GM18861 (cell line): Measurements from ENCODE around the gene DLGAP1.
A peak's percentile ranks its signal among the peaks of the same experiment; 100 is the strongest.
"Not testable (repeated sequence)": the region's sequence is repeated elsewhere in the genome, so short reads cannot be mapped to it uniquely, and the experiment has no call there.

Source experiments
- ATAC-seq: cut with Tn5 transposase; IDR thresholded peaks from one replicate; pipeline ENCODE4 v1.9.1; 2021; ENCODE audit not compliant: unreplicated experiment

DLGAP1 gene

DNA sequence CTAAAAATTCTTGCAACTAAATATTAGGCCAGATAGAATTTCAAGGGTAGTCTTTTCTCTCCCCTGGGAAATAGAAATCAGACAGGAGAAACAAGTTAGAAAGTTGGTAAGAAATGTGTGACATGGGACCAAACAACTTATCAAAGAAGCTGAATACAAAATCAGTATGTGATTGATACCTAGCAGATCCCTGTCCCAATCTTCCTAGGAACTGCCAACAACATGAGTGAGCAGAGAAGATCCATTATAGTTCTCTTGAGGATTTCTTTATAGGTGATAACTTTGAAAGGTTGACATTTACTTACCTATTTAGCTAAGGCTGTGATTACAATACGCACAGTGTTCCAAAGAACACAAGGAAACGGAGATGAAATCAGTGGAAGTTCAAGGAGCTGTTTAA lies 162.4 kb downstream of the DLGAP1 start:
- no peak for ATAC-seq

DNA sequence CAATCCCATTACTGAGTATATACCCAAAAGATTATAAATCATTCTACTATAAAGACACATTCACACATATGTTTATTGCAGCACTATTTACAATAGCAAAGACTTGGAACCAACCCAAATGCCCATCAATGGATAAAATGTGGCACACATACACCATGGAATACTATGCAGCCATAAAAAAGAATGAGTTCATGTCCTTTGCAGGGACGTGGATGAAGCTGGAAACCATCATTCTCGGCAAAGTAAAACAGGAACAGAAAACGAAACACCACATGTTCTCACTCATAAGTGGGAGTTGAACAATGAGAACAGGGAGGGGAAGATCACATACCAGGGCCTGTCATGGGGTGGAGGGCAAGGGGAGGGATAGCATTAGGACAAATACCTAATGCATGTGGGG lies 167.8 kb downstream of the DLGAP1 start:
- ATAC-seq: not testable (repeated sequence)

DNA sequence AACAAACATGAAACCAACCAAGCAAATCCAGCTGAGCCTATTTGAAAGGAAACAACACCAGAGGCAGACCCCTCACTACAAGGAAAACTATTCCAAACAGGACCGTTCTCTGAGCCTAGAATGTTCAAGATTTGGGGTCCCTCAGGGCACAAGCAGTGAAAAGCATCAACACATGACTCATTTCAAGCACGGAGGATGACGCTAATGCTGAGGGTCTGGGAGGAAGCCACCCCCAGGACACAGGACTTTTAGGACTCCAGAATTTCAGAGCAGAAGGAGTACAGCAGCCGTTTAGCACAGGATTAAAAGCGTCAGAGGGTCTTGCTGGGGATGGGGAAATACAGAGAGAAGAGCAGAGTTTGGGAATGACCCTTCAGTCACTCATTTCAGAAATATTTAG lies 168.9 kb downstream of the DLGAP1 start:
- ATAC-seq: no peak

DNA sequence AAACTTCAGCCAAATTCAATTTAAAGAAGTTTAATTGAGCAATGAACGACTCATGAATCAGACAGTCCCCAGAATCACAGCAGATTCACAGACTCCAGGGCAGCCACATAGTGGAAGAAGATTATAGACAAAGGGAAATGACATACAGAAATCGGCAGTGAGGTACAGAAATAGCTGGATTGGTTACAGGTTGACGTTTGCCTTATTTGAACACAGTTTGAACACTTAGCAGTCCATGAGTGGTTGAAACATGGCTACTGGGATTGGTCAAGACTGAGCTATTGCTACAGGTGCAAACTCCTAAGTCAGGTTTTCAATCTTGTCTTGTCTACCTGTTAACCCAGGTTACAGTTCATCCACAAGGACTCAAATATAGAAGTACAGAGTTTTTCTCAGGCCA lies 169.6 kb downstream of the DLGAP1 start:
- ATAC-seq: no peak

DNA sequence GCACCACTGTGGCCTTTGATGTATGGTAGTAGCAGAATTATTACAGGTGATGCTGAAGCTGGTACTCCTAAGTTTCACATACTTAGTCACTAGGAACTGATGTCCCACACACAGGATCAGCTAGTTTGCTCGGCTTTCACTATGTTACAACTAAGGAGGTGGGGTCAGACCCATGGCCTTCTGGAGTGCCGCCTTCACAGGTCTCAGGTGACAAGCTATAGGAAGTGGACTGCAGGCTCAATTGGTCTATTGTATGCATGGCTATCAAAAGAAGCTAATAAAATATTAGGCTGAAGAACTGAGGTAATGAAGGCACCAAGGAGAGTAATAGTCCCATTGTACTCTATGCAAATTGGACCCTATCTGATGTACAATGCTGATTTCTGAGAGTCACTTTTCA lies 170.6 kb downstream of the DLGAP1 start:
- no peak for ATAC-seq

DNA sequence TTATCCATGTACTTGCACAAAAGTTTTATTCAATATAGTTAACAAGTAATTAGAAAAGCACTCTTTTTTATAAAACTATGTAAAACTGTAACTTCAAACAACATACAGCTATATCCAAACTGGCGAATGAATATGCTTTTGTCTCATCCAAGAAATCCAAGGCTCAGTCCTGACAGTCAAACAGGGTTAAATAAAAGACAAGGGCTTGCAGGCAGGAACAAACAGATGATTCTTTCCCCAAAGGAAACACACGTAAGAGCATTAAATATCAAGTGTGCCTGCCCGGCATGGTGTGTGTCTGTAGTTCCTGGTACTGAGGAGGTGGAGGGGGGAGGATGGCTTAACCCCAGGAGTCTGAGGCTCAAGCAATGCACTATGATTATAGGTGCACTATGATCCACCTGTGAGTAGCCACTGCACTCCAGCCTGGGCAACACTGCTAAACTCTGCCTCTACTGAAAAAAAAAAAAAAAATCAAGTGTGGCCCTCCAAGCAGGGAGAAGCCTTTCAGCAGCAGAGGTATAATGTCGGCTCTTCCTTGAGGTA lies 171.3 kb downstream of the DLGAP1 start:
- ATAC-seq: no peak

DNA sequence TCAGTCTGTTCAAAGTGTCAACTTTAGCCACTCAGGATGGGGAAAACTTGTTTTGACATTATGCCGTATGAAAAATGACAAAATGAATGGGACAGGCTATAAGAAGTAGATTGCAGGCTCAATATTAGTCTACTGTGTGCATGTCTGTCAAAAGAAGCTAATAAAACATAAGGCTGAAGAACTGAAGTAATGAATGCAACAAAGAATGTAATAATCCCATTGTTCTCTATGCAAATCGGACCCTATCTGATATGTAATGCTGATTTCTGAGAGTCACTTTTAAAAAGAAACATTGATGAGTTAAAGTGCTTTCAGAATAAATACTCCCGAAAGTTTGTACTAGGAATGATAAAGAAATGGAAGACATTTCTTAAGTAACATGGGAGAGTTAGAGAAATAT lies 172.2 kb downstream of the DLGAP1 start:
- ATAC-seq: no peak

DNA sequence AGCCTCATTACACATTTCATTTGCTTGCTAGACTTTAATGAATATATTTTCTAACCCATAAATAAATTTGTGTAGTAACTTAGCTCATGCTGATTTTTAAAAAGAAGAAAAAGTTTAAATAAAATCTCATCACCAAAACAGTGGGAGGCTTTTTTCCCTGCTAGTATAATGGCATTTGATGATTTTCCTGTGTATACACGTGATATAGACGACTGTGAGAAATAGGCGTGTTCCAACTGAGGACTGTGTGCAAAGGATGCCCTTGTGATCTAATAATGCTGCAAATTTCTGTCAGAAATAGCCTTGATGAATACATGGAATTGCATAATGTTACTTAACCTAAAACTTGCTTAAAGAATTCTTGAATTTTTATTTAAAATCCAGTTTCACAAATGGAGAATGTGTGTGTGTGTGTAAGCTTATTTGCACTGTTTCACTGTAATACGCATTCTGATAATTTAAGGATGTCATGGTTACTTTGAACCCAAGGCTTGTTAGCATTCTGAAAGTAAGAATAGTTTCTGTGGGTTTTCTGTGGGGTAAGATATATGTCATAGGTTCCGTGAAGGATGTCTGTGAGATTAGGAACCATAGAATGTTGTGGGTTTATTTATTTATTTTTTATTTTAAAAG lies 178.0 kb downstream of the DLGAP1 start:
- no peak for ATAC-seq

DNA sequence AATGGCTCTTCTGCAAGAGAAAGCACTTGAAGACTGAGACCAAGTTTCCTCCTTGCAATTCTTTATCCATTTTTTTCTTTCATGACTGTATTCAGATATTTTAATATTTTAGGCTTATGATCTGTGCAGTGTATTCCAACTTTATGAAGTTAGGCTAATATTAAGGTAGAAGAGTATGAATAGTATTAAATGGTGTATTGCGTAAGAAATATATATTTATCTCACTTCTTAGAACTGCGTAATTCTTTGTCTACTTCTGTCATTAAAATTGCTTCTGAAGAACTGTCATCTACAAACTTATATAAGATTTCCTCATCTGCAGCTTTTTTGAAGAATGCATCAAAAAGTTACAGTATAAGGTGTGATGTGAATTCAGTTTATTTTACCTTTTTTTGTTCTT lies 183.2 kb downstream of the DLGAP1 start:
- ATAC-seq: no peak

DNA sequence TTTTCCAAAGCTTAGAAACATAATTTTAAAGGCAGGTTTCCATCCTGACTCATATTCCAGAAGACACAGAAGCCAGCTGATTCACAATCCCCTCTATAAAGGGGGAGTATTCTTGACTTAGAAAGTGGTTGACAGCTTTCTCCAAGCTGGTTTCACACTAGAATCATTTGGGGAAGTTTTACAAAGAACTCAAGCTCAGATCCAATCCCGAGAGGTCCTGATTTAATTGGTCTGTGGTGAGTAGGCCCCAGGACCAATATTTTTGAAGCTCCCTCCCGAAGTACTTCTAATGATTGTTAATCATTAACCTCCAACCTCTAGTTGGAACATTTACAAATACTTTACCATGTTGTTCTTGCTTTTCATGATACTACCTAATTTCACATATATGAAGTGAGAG lies 184.1 kb downstream of the DLGAP1 start:
- ATAC-seq: no peak

DNA sequence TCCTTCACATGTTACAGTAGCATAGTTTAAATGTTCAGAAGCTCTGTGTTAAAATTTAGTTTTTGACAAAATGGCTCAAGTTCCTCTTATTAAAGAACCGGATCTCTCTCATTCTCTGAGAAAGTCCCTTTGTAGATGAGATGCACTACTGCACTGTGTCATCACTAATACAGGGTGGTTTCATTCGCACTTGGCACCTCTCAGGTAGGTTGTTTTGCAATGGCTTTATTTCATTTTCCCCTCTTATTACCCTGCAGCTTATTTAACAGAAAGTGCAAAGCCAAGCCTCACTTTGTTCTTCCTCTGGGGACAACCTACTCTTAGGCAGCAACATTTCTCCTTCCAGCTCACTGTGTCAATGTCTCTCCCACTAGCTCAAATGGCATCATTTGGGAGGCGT lies 185.1 kb downstream of the DLGAP1 start:
- ATAC-seq: no peak

DNA sequence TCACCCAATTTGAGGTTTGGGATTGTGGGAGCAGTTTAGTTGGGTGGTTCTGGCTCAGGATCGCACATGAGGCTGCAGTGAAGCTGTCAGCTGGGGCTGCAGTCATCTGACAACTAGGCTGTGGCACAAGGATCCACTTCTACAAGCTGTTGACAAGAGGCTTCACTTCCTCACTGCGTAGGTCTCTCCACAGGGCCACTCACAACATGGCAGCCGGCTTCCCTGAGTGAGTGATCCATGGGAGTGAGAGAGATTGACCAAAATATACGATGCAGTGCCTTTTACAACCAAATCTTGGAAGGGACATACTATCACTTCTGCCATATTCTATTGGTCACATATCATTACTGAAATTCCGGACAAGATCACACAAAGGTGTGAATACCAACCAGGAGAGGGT lies 187.5 kb downstream of the DLGAP1 start:
- ATAC-seq: no peak

DNA sequence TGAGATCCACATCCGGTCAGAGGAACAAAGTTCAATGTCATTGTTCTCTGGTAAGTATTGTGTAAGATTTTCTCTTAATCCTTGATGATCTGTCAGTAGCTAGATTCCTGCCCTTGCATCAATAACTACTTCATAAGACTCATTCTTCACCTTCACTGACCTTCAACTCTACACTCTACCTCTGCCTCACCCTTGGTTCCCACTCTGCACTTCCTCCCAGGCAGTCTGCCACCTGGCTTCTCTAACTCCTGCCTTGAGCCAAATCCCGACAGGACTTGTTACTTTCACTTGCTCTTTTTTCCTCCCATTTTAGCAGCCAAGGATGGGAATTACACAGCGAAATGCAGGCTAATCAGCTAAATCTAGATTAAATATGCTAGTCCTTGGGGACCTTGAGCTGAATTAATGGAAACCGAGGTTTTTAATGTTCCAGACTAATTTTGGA lies 190.7 kb downstream of the DLGAP1 start:
- ATAC-seq: no peak

DNA sequence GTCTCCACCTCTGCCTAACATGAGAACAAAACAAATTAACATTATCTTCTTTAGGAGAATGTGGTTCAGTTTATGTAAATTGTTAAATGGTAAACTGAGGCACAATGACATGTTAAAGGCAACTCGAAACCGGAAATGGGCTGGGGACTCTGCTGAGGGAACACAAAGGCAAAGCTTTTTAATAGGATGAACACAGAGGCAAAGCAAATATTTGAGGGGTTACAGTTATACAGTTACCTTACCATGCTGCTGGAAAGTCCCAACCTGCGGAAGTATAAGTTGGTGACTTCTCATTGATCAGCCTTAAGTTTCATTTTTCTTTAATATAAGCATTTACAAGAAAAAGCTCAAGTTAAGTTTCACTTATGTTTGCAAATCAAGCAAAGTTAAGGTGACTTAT lies 195.0 kb downstream of the DLGAP1 start:
- peak; percentile 43 for ATAC-seq

DNA sequence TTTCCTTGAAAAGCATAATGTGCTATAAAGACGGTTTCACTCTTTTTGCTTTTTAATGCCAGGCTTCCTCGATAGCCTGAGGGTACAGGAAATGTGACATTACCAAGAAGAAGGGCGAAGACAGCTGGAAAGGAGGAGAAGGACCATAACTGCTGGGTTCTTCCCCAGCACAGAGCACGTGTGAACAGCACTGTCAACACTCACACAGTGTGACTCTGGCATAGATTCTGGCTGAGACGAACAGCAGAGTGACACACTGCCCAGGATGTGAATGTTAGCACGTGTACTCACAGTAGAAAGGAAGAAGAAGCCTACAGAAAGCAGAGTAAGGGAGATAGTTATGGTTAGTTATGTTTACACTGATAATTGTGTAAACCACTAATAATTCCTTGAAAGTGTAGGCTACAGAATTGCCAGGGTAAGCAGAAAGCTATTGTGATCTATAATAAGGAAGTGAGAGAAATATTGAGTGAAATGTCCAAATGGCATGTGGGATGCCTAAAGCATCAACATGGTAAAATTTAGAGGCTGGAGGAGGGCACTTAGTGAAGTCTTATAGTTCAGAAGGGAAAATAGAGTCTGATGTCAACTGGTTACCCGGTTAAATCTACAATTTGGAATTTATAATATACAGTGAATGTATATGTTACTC lies 198.2 kb downstream of the DLGAP1 start:
- no peak for ATAC-seq

DNA sequence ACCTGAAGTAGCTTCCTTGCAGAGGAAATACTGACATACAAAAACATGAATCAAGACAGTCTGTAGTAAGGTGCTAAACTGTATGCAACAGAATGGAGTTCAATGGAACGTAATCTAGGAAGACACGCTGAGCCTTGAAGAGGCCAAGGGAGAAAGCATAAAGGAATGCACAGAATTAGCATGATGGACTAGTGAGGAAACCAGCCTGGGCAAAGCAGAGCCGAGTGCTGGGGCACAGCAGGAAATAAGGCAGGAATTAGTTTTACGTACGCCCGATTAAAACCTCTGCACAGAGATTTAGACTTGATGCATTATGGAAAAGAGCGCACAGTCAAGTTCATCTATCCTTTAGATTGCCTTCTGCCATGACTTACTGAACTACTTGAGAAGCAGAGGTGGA lies 200.3 kb downstream of the DLGAP1 start:
- no peak for ATAC-seq

DNA sequence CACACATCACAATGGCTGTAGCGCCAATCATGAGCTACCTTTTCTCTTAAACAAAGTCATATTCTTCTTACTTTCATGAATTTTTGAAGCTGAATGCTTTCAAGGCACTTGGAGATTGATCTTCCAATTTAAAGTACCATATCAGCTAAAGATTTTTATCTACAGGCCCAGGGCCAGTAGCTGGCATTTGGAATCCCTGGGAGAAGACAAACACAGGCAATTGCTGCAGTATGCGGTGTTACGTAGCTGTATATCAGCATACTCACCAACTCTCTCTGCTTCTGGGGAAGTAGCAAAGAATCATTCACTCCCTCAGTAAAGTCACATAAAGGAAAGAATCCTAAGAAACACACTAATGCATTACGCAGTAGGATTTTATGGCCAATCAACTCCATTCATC lies 202.3 kb downstream of the DLGAP1 start:
- ATAC-seq: no peak

DNA sequence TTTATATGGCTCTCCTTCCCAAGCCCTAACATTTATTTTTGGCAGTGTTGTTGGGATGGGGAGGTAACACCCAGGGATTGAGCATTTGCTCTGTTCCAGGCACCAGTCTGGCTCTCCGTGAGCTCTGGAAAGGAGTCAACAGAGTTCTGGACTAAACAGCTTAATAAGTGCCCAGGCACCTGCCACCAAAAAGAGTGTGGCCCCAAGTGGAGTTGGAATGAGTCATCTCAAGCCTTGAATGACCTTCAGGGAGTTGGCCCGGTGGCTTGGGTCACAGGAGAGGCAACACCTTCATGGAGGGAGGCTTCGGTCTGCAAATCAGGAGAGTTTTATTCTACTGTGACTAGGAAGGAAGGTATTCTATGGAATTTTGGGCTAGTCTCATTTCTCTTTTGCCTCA lies 203.2 kb downstream of the DLGAP1 start:
- ATAC-seq: no peak

DNA sequence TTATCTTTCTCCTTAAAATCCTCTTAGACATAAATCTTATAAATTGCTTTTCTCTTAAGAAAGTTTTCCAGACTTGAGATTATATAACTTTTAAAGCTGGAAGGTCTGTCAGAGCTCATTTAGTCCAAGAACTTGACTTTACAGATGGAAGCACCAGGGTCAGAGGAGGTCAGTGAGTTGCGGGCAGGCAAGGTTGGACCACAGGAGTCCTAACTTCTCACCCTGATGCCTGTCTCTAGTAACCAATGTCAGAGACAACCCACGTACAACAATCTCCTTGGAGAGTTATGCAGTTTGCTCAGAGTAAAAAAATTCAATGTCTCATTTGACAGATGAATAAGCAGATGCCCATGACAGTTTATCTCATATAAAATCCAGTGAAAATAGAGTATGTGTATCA lies 203.9 kb downstream of the DLGAP1 start:
- ATAC-seq: no peak

DNA sequence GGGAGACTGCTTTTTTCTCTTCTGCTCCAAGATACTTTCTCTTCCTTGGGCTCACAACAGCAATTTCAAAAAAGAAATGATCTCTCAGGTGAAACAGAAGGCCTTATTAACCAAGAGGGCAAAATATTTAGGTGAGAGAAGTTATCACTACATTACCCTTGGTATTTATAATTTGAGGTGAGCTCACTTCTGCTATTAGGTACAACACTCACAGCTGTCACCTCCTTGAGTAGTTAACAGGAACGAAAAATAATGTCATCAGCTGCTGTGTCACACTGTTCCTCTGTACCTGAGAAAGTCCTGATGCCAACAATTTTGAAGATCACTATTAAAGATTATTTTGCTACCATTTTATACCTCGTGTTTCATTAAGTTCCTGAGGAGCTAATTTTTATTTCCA lies 205.0 kb downstream of the DLGAP1 start:
- ATAC-seq: no peak

DNA sequence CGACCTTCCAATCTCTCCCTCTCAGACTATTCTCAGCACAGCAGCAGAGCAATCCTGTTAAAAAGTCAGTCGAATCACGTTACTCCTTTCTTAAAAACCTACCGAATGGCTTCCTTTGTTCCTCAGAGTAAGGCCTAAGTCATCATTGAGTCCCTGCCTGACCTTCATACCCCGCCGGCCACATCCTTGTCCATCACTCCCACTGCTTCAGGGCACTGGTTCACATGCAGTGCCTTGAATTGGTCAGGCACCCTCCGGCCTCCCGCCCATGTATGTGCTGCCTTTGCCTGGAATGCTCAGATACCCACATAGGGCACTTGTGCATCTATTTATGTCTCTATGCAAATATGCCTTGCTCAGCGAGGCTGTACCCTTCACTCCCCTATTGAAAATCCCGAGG lies 206.4 kb downstream of the DLGAP1 start:
- no peak for ATAC-seq

DNA sequence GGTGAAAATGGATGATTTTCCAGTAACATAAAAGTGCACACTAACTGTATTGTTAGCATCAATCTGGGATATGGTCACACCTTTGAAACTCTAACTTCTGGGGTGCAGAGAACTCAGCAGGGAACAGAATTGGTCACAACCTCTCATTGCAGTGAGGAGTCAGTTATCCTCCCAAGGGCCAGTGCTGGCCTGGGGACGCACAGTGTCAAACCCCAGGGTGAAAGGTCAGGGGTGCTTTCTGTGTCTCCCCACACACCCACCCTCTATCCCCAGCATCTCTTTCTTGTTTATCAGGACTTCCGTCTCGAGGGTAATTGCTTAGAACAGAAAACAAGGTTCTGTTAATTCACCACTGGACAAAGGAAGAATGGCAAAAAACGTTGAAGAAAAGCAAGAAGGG lies 208.7 kb downstream of the DLGAP1 start:
- no peak for ATAC-seq

DNA sequence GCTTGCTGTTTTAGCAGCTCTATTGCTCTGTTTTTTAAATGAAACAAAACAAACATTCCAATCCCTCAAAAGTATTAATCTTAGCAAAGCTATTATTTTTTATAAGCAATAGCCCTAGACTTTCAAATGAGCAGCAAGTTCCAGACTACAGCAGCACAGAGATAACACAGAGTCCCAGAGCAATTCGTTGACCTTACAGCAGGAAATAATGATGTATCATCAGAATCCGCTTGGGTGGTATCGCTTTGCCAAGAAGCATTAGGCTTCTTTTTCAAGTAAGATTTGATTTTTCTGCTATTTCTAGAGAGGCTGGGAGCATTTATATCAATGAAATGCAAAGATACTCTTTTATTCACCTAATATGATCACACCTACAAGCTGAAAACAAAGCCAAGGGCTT lies 209.7 kb downstream of the DLGAP1 start:
- no peak for ATAC-seq
